ENCODE results near the gene MUC5B. TPM values are rescaled to one million over a fixed set of nuclear protein-coding genes. Genes with fewer than 3 reads are reported as not detected.
"Not testable (repeated sequence)": the region's sequence is repeated elsewhere in the genome, so short reads cannot be mapped to it uniquely, and the experiment has no call there.

The MUC5B gene
- total RNA-seq, 1 donor from 2014 or later, result not detected

DNA sequence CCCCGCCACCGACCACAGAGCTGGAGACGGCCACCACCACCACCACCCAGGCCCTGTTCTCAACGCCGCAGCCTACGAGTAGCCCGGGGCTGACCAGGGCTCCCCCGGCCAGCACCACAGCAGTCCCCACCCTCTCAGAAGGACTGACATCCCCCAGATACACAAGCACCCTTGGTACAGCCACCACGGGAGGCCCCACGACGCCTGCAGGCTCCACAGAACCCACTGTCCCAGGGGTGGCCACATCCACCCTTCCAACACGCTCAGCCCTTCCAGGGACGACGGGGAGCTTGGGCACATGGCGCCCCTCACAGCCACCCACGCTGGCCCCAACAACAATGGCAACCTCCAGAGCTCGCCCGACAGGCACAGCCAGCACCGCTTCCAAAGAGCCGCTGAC is 18.8 kb downstream of the MUC5B start:
- Mint-ChIP-seq H3K27ac (ENCODE audit: unreplicated experiment) (peak overlapping the region; percentile 12), H3K4me3 (ENCODE audit: unreplicated experiment) (no peak overlapping the region), H3K27me3 (ENCODE audit: unreplicated experiment) (no peaks in the 10 kb centered on the region), H3K36me3 (ENCODE audit: unreplicated experiment) (no peaks in the 10 kb centered on the region), H3K4me1 (ENCODE audit: low read depth, unreplicated experiment) (no peaks in the 10 kb centered on the region), H3K9me3 (ENCODE audit: unreplicated experiment) (peaks cover 16% of the 10 kb centered on the region)
- no peak for DNase-seq
- TF ChIP-seq, protein P1, sequence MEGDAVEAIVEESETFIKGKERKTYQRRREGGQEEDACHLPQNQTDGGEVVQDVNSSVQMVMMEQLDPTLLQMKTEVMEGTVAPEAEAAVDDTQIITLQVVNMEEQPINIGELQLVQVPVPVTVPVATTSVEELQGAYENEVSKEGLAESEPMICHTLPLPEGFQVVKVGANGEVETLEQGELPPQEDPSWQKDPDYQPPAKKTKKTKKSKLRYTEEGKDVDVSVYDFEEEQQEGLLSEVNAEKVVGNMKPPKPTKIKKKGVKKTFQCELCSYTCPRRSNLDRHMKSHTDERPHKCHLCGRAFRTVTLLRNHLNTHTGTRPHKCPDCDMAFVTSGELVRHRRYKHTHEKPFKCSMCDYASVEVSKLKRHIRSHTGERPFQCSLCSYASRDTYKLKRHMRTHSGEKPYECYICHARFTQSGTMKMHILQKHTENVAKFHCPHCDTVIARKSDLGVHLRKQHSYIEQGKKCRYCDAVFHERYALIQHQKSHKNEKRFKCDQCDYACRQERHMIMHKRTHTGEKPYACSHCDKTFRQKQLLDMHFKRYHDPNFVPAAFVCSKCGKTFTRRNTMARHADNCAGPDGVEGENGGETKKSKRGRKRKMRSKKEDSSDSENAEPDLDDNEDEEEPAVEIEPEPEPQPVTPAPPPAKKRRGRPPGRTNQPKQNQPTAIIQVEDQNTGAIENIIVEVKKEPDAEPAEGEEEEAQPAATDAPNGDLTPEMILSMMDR (IDR thresholded peaks at IDR 0.05; ENCODE audit: partially characterized antibody, unreplicated experiment), result no peak

DNA sequence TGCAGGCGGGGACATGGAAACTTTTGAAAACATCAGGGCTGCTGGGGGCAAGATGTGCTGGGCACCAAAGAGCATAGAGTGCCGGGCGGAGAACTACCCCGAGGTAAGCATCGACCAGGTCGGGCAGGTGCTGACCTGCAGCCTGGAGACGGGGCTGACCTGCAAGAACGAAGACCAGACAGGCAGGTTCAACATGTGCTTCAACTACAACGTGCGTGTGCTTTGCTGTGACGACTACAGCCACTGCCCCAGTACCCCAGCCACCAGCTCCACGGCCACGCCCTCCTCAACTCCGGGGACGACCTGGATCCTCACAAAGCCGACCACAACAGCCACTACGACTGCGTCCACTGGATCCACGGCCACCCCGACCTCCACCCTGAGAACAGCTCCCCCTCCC is 19.4 kb downstream of the MUC5B start:
- Mint-ChIP-seq H3K36me3 (ENCODE audit: unreplicated experiment) (no peaks in the 10 kb centered on the region), H3K27ac (ENCODE audit: unreplicated experiment) (no peak overlapping the region), H3K9me3 (ENCODE audit: unreplicated experiment) (peaks cover 16% of the 10 kb centered on the region), H3K27me3 (ENCODE audit: unreplicated experiment) (no peaks in the 10 kb centered on the region), H3K4me3 (ENCODE audit: unreplicated experiment) (no peak overlapping the region), H3K4me1 (ENCODE audit: low read depth, unreplicated experiment) (no peaks in the 10 kb centered on the region)
- DNase-seq, result no peak
- TF ChIP-seq, protein P1 (IDR thresholded peaks at IDR 0.05; ENCODE audit: partially characterized antibody, unreplicated experiment), result no peak

DNA sequence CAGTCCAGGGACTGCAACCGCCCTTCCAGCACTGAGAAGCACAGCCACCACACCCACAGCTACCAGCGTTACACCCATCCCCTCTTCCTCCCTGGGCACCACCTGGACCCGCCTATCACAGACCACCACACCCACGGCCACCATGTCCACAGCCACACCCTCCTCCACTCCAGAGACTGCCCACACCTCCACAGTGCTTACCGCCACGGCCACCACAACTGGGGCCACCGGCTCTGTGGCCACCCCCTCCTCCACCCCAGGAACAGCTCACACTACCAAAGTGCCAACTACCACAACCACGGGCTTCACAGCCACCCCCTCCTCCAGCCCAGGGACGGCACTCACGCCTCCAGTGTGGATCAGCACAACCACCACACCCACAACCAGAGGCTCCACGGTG is 19.9 kb downstream of the MUC5B start:
- H3K27me3 Mint-ChIP-seq (ENCODE audit: unreplicated experiment); H3K27ac Mint-ChIP-seq (ENCODE audit: unreplicated experiment); H3K4me3 Mint-ChIP-seq (ENCODE audit: unreplicated experiment); H3K4me1 Mint-ChIP-seq (ENCODE audit: low read depth, unreplicated experiment); H3K36me3 Mint-ChIP-seq (ENCODE audit: unreplicated experiment); DNase-seq: not testable (repeated sequence)
- H3K9me3 Mint-ChIP-seq (ENCODE audit: unreplicated experiment), result peaks cover 16% of the 10 kb centered on the region

DNA sequence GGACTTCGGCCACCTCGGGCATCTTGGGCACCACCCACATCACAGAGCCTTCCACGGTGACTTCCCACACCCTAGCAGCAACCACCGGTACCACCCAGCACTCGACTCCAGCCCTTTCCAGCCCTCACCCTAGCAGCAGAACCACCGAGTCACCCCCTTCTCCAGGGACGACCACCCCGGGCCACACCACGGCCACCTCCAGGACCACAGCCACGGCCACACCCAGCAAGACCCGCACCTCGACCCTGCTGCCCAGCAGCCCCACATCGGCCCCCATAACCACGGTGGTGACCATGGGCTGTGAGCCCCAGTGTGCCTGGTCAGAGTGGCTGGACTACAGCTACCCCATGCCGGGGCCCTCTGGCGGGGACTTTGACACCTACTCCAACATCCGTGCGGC is 20.7 kb downstream of the MUC5B start:
- H3K4me3 Mint-ChIP-seq (ENCODE audit: unreplicated experiment); H3K4me1 Mint-ChIP-seq (ENCODE audit: low read depth, unreplicated experiment); H3K36me3 Mint-ChIP-seq (ENCODE audit: unreplicated experiment); H3K27ac Mint-ChIP-seq (ENCODE audit: unreplicated experiment); DNase-seq; H3K27me3 Mint-ChIP-seq (ENCODE audit: unreplicated experiment): not testable (repeated sequence)
- H3K9me3 Mint-ChIP-seq (ENCODE audit: unreplicated experiment), result peaks cover 16% of the 10 kb centered on the region

DNA sequence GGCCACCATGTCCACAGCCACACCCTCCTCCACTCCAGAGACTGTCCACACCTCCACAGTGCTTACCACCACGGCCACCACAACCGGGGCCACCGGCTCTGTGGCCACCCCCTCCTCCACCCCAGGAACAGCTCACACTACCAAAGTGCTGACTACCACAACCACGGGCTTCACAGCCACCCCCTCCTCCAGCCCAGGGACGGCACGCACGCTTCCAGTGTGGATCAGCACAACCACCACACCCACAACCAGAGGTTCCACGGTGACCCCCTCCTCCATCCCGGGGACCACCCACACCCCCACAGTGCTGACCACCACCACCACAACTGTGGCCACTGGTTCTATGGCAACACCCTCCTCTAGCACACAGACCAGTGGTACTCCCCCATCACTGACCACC is 21.7 kb downstream of the MUC5B start:
- H3K4me1 Mint-ChIP-seq (ENCODE audit: low read depth, unreplicated experiment); DNase-seq; H3K4me3 Mint-ChIP-seq (ENCODE audit: unreplicated experiment); H3K27me3 Mint-ChIP-seq (ENCODE audit: unreplicated experiment); H3K27ac Mint-ChIP-seq (ENCODE audit: unreplicated experiment); H3K36me3 Mint-ChIP-seq (ENCODE audit: unreplicated experiment): not testable (repeated sequence)
- peaks cover 16% of the 10 kb centered on the region for H3K9me3 Mint-ChIP-seq (ENCODE audit: unreplicated experiment)

DNA sequence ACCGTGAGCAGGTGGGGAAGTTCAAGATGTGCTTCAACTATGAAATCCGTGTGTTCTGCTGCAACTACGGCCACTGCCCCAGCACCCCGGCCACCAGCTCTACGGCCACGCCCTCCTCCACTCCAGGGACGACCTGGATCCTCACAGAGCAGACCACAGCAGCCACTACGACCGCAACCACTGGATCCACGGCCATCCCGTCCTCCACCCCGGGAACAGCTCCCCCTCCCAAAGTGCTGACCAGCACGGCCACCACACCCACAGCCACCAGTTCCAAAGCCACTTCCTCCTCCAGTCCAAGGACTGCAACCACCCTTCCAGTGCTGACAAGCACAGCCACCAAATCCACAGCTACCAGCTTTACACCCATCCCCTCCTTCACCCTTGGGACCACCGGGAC is 22.9 kb downstream of the MUC5B start:
- not testable (repeated sequence) for H3K4me1 Mint-ChIP-seq (ENCODE audit: low read depth, unreplicated experiment); DNase-seq; H3K27ac Mint-ChIP-seq (ENCODE audit: unreplicated experiment); H3K36me3 Mint-ChIP-seq (ENCODE audit: unreplicated experiment); H3K27me3 Mint-ChIP-seq (ENCODE audit: unreplicated experiment)
- Mint-ChIP-seq H3K9me3 (ENCODE audit: unreplicated experiment) (peaks cover 21% of the 10 kb centered on the region), H3K4me3 (ENCODE audit: unreplicated experiment) (peak overlapping the region; percentile 11)

DNA sequence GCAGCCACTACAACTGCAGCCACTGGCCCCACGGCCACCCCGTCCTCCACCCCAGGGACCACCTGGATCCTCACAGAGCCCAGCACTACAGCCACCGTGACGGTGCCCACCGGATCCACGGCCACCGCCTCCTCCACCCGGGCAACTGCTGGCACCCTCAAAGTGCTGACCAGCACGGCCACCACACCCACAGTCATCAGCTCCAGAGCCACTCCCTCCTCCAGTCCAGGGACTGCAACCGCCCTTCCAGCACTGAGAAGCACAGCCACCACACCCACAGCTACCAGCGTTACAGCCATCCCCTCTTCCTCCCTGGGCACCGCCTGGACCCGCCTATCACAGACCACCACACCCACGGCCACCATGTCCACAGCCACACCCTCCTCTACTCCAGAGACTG is 23.4 kb downstream of the MUC5B start:
- H3K4me3 Mint-ChIP-seq (ENCODE audit: unreplicated experiment); H3K36me3 Mint-ChIP-seq (ENCODE audit: unreplicated experiment); H3K4me1 Mint-ChIP-seq (ENCODE audit: low read depth, unreplicated experiment); H3K27ac Mint-ChIP-seq (ENCODE audit: unreplicated experiment); H3K27me3 Mint-ChIP-seq (ENCODE audit: unreplicated experiment); DNase-seq: not testable (repeated sequence)
- peaks cover 26% of the 10 kb centered on the region for H3K9me3 Mint-ChIP-seq (ENCODE audit: unreplicated experiment)

DNA sequence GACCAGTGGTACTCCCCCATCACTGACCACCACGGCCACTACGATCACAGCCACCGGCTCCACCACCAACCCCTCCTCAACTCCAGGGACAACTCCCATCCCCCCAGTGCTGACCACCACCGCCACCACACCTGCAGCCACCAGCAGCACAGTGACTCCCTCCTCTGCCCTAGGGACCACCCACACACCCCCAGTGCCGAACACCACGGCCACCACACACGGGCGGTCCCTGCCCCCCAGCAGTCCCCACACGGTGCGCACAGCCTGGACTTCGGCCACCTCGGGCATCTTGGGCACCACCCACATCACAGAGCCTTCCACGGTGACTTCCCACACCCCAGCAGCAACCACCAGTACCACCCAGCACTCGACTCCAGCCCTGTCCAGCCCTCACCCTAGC is 24.2 kb downstream of the MUC5B start:
- not testable (repeated sequence) for H3K36me3 Mint-ChIP-seq (ENCODE audit: unreplicated experiment); DNase-seq; H3K27ac Mint-ChIP-seq (ENCODE audit: unreplicated experiment); H3K4me3 Mint-ChIP-seq (ENCODE audit: unreplicated experiment); H3K4me1 Mint-ChIP-seq (ENCODE audit: low read depth, unreplicated experiment)
- H3K9me3 Mint-ChIP-seq (ENCODE audit: unreplicated experiment), result peaks cover 25% of the 10 kb centered on the region
- H3K27me3 Mint-ChIP-seq (ENCODE audit: unreplicated experiment), result peaks cover 10% of the 10 kb centered on the region

DNA sequence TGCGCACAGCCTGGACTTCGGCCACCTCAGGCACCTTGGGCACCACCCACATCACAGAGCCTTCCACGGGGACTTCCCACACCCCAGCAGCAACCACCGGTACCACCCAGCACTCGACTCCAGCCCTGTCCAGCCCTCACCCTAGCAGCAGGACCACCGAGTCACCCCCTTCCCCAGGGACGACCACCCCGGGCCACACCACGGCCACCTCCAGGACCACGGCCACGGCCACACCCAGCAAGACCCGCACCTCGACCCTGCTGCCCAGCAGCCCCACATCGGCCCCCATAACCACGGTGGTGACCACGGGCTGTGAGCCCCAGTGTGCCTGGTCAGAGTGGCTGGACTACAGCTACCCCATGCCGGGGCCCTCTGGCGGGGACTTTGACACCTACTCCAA is 26.1 kb downstream of the MUC5B start:
- H3K4me3 Mint-ChIP-seq (ENCODE audit: unreplicated experiment); H3K36me3 Mint-ChIP-seq (ENCODE audit: unreplicated experiment); H3K27ac Mint-ChIP-seq (ENCODE audit: unreplicated experiment); H3K4me1 Mint-ChIP-seq (ENCODE audit: low read depth, unreplicated experiment); DNase-seq: not testable (repeated sequence)
- Mint-ChIP-seq H3K9me3 (ENCODE audit: unreplicated experiment) (peaks cover 19% of the 10 kb centered on the region), H3K27me3 (ENCODE audit: unreplicated experiment) (peaks cover 15% of the 10 kb centered on the region)

DNA sequence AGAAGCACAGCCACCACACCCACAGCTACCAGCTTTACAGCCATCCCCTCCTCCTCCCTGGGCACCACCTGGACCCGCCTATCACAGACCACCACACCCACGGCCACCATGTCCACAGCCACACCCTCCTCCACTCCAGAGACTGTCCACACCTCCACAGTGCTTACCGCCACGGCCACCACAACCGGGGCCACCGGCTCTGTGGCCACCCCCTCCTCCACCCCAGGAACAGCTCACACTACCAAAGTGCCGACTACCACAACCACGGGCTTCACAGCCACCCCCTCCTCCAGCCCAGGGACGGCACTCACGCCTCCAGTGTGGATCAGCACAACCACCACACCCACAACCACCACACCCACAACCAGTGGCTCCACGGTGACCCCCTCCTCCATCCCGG is 27.5 kb downstream of the MUC5B start:
- H3K36me3 Mint-ChIP-seq (ENCODE audit: unreplicated experiment), result not testable (repeated sequence)

More for the DNA sequence above, 27.5 kb downstream of the MUC5B start:
- H3K9me3 Mint-ChIP-seq (ENCODE audit: unreplicated experiment), result peaks cover 19% of the 10 kb centered on the region
- H3K27me3 Mint-ChIP-seq (ENCODE audit: unreplicated experiment), result peaks cover 15% of the 10 kb centered on the region
- H3K4me1 Mint-ChIP-seq (ENCODE audit: low read depth, unreplicated experiment); H3K27ac Mint-ChIP-seq (ENCODE audit: unreplicated experiment); H3K4me3 Mint-ChIP-seq (ENCODE audit: unreplicated experiment); DNase-seq: not testable (repeated sequence)
